Fibroblast of lung (primary cell): Measurements from ENCODE around the gene SPNS3. TPM values are rescaled to one million over a fixed set of nuclear protein-coding genes. Genes with fewer than 3 reads are reported as not detected.

Source experiments
- DNase-seq, 2 donors: peaks; one replicate each; pipeline versions ENCODE4 v3.0.0 to v3.0.0-alpha.2; 2010; ENCODE audit warnings: low read depth in 2 of 2
- H2AFZ ChIP-seq: 2 replicates; pipeline ENCODE4 v1.5.1; 2012; ENCODE audit warnings: low read length, control low read depth, inconsistent platforms
- H3K27ac ChIP-seq: 2 replicates; pipeline ENCODE4 v1.5.1; 2011; ENCODE audit warnings: low read length, control low read depth; ENCODE audit not compliant: insufficient read depth
- H3K27me3 ChIP-seq: 2 replicates; pipeline ENCODE4 v1.5.1; 2011; ENCODE audit warnings: mild to moderate bottlenecking, low read length; ENCODE audit not compliant: control insufficient read depth, insufficient read depth
- H3K36me3 ChIP-seq: 2 replicates; pipeline ENCODE4 v1.5.1; 2011; ENCODE audit warnings: low read length; ENCODE audit not compliant: control insufficient read depth, insufficient read depth
- H3K4me1 ChIP-seq: 2 replicates; pipeline ENCODE4 v1.5.1; 2011; ENCODE audit warnings: low read length; ENCODE audit not compliant: control insufficient read depth, insufficient read depth; ENCODE audit errors: extremely low read depth
- H3K4me2 ChIP-seq: 2 replicates; pipeline ENCODE4 v1.5.1; 2011; ENCODE audit warnings: low read length, control low read depth; ENCODE audit not compliant: insufficient read depth; ENCODE audit errors: extremely low read depth
- H3K4me3 ChIP-seq, 4 experiments: fragments of 200-600 bp in 1 of 4; sonication (generic) in 1 of 4; replicated peaks in 1 of 4; 2 replicates each; pipeline ENCODE4 v1.5.1; 2011 to 2016; ENCODE audit warnings: low read length in 4 of 4, low read depth in 3 of 4, mild to moderate bottlenecking in 3 of 4, control low read depth in 2 of 4, inconsistent platforms in 1 of 4, mixed read lengths in 1 of 4; ENCODE audit not compliant: insufficient read depth in 1 of 4; ENCODE audit errors: control extremely low read depth in 1 of 4
- H3K79me2 ChIP-seq: 2 replicates; pipeline ENCODE4 v1.5.1; 2012; ENCODE audit warnings: mild to moderate bottlenecking, low read length, inconsistent platforms; ENCODE audit not compliant: control insufficient read depth, insufficient read depth
- H3K9ac ChIP-seq: 2 replicates; pipeline ENCODE4 v1.5.1; 2011; ENCODE audit warnings: mild to moderate bottlenecking, low read length, control low read depth; ENCODE audit not compliant: insufficient read depth
- H3K9me3 ChIP-seq: 2 replicates; pipeline ENCODE4 v1.5.1; 2012; ENCODE audit warnings: low read depth, low read length; ENCODE audit not compliant: control insufficient read depth, insufficient read depth
- H4K20me1 ChIP-seq: 2 replicates; pipeline ENCODE4 v1.5.1; 2011; ENCODE audit warnings: low read length; ENCODE audit not compliant: control insufficient read depth, insufficient read depth; ENCODE audit errors: extremely low read depth
- CTCF ChIP-seq, 2 donors: IDR thresholded peaks in 1 of 2; conservative IDR thresholded peaks in 1 of 2; 1 replicate in 1 of 2; 2 replicates in 1 of 2; pipeline ENCODE4 v1.5.1; 2011 to 2012; ENCODE audit warnings: low read length in 2 of 2, control low read depth in 1 of 2, inconsistent platforms in 1 of 2, low read depth in 1 of 2, mild to moderate bottlenecking in 1 of 2
- EZH2 ChIP-seq: IDR thresholded peaks from 2 replicates; pipeline ENCODE4 v1.5.1; 2012; ENCODE audit warnings: low read length, control low read depth, mild to moderate bottlenecking; ENCODE audit errors: missing control alignments
- polyA plus RNA-seq, 2 donors: library from polyadenylated mRNA; depleted of rRNA in 1 of 2; stranded (reverse) in 1 of 2; unstranded in 1 of 2; fragments of >200 nt; gene quantifications; 2 replicates each; pipeline ENCODE4 v1.2.1, GENCODE V29; 2011 to 2012; ENCODE audit warnings: missing spikeins in 1 of 2
- total RNA-seq: library from RNA; depleted of rRNA; stranded (reverse); fragments of >200 nt; gene quantifications from 2 replicates; pipeline ENCODE4 v1.2.1, GENCODE V29; 2014

Gene SPNS3
- total and polyA plus RNA-seq, 2 donors (not counting 1 experiment from before 2014, with no cell fraction given), result not detected

- no peak for DNase-seq
- Histone ChIP-seq H3K4me3 (no peak overlapping the region), H4K20me1 (no peaks in the 10 kb centered on the region), H3K9ac (no peak overlapping the region), H3K79me2 (no peaks in the 10 kb centered on the region), H3K36me3 (no peaks in the 10 kb centered on the region), H3K27me3 (no peaks in the 10 kb centered on the region), H2AFZ (no peak overlapping the region), H3K4me1 (no peaks in the 10 kb centered on the region), H3K4me2 (no peak overlapping the region), H3K27ac (no peak overlapping the region), H3K9me3 (no peaks in the 10 kb centered on the region)
- TF ChIP-seq EZH2 (no peak), CTCF (conservative IDR thresholded peaks at IDR 0.05 in 1 of 2, IDR thresholded peaks at IDR 0.05 in 1 of 2; ENCODE audit: low read depth in 1 of 2, low read length in 2 of 2) (no peak)
Measured at GRCh38 chr17:4513113-4514032, 79.6 kb downstream of the SPNS3 start.

GRCh38 chr17:4514206-4514605, 80.5 kb downstream of the SPNS3 start:
- Histone ChIP-seq H3K4me2 (no peak overlapping the region), H4K20me1 (no peaks in the 10 kb centered on the region), H3K27me3 (no peaks in the 10 kb centered on the region), H3K36me3 (no peaks in the 10 kb centered on the region), H2AFZ (no peak overlapping the region), H3K79me2 (no peaks in the 10 kb centered on the region), H3K9ac (no peak overlapping the region), H3K4me1 (no peaks in the 10 kb centered on the region), H3K4me3 (no peak overlapping the region), H3K9me3 (no peaks in the 10 kb centered on the region), H3K27ac (no peak overlapping the region)
- no peak for DNase-seq
- TF ChIP-seq EZH2 (no peak), CTCF (conservative IDR thresholded peaks at IDR 0.05 in 1 of 2, IDR thresholded peaks at IDR 0.05 in 1 of 2; ENCODE audit: low read depth in 1 of 2, low read length in 2 of 2) (no peak)

GRCh38 chr17:4514779-4515178, 81.0 kb downstream of the SPNS3 start:
- H3K4me3 ChIP-seq, result no peak overlapping the region
- no peak overlapping the region for H3K9ac ChIP-seq
- no peak for DNase-seq
- H3K9me3 ChIP-seq, result no peaks in the 10 kb centered on the region
- H3K4me2 ChIP-seq, result no peak overlapping the region
- no peak overlapping the region for H3K27ac ChIP-seq
- H3K36me3 ChIP-seq, result no peaks in the 10 kb centered on the region
- H3K79me2 ChIP-seq, result no peaks in the 10 kb centered on the region
- H4K20me1 ChIP-seq, result no peaks in the 10 kb centered on the region
- TF ChIP-seq EZH2 (no peak), CTCF (conservative IDR thresholded peaks at IDR 0.05 in 1 of 2, IDR thresholded peaks at IDR 0.05 in 1 of 2; ENCODE audit: low read depth in 1 of 2, low read length in 2 of 2) (no peak)
- H3K4me1 ChIP-seq, result no peaks in the 10 kb centered on the region
- H2AFZ ChIP-seq, result no peak overlapping the region
- H3K27me3 ChIP-seq, result no peaks in the 10 kb centered on the region
